ENCODE results near the gene SLC45A3.

The SLC45A3 gene

DNA sequence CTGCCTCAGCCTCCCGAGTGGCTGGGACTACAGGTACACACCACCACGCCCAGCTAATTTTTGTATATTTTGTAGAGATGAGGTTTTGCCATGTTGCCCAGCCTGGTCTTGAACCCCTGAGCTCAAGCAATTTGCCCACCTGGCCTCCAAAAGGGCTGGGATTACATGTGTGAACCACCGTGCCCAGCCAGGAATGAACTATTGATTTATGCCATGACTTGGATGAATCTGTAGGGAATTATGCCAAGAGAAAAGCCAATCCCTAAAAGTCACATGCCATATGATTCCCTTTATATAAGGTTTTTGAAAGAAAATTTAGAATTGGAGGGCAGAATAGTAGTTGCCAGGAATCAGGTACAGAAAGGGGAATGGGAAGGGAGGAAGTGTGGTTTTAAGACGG, 19.1 kb upstream of the SLC45A3 start:
- no peak overlapping the region for H3K4me3 ChIP-seq (ENCODE audit: low read length)
- TF ChIP-seq, protein P1, sequence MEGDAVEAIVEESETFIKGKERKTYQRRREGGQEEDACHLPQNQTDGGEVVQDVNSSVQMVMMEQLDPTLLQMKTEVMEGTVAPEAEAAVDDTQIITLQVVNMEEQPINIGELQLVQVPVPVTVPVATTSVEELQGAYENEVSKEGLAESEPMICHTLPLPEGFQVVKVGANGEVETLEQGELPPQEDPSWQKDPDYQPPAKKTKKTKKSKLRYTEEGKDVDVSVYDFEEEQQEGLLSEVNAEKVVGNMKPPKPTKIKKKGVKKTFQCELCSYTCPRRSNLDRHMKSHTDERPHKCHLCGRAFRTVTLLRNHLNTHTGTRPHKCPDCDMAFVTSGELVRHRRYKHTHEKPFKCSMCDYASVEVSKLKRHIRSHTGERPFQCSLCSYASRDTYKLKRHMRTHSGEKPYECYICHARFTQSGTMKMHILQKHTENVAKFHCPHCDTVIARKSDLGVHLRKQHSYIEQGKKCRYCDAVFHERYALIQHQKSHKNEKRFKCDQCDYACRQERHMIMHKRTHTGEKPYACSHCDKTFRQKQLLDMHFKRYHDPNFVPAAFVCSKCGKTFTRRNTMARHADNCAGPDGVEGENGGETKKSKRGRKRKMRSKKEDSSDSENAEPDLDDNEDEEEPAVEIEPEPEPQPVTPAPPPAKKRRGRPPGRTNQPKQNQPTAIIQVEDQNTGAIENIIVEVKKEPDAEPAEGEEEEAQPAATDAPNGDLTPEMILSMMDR (conservative IDR thresholded peaks at IDR 0.05; ENCODE audit: low read depth, low read length) = no peak
- no peak for DNase-seq (ENCODE audit: low read depth)

DNA sequence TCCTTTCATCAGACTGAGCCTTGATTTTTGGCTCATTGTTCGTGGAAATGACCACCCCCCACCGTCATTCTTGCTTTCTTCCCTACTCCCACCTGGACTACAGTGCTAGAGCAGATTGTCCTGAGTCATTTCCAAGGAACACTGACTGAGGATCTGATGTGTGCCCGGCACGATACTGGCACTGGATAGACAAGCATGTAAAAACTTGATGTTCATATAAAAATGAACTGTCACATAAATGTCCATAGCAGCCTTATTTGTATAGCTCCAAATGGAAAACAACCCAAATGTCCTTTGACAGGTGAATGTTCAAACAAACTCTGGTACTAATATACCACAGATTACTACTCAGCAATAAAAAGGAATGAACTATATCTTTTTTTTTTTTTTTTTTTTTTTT, 18.6 kb upstream of the SLC45A3 start:
- no peak for DNase-seq (ENCODE audit: low read depth)
- no peak overlapping the region for H3K4me3 ChIP-seq (ENCODE audit: low read length)
- TF ChIP-seq, protein P1 (conservative IDR thresholded peaks at IDR 0.05; ENCODE audit: low read depth, low read length) = no peak

DNA sequence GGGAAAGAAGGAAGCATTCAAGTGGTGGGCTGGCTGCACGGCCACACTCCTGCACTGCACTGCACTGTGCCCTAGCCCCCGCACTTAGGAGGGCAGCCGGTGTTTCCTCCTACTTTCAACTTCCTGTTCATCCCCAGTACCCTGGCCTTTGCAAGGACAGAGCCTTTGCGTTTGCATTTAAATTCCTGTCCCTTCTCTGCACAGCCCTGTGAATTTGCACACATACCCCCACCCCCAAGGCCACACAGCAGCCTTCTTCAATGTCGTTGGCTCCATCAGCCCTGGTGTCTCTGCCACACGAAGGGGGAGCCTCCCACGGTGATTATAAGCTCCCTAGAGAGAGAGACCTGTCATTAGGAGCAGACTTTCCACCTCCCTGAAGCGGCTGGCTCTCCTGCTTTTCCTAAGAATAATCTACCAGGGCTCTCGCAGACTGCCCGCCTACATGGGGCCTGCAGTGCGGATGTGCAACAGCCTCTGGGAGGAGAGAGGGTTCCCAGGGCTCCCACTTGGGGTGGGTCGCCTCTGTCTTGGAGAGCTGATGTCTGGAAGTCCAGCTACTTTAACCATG, 13.2 kb upstream of the SLC45A3 start:
- H3K4me3 ChIP-seq (ENCODE audit: low read length) = no peak overlapping the region
- TF ChIP-seq, protein P1 (conservative IDR thresholded peaks at IDR 0.05; ENCODE audit: low read depth, low read length) = no peak
- DNase-seq (ENCODE audit: low read depth) = no peak

DNA sequence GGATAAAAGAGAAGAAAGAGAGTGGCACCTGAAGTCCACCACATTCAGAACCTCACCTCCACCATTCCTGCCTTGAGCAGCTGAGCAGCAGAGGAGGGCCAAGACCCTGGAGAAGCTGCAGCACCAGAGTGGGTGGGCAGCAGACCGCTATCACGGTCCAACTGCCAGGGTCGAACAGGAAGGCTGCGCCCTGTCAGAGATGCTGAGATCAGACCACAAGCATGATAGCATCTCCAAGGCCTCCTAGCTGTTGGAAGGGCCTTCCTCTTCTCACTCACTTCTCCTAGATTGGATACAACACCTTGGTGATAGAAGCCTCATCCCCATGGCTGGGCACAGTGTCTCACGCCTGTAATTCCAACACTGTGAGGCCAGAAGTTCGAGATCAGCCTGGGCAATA, 12.1 kb upstream of the SLC45A3 start:
- no peak overlapping the region for H3K4me3 ChIP-seq (ENCODE audit: low read length)
- DNase-seq (ENCODE audit: low read depth) = no peak
- TF ChIP-seq, protein P1 (conservative IDR thresholded peaks at IDR 0.05; ENCODE audit: low read depth, low read length) = no peak

DNA sequence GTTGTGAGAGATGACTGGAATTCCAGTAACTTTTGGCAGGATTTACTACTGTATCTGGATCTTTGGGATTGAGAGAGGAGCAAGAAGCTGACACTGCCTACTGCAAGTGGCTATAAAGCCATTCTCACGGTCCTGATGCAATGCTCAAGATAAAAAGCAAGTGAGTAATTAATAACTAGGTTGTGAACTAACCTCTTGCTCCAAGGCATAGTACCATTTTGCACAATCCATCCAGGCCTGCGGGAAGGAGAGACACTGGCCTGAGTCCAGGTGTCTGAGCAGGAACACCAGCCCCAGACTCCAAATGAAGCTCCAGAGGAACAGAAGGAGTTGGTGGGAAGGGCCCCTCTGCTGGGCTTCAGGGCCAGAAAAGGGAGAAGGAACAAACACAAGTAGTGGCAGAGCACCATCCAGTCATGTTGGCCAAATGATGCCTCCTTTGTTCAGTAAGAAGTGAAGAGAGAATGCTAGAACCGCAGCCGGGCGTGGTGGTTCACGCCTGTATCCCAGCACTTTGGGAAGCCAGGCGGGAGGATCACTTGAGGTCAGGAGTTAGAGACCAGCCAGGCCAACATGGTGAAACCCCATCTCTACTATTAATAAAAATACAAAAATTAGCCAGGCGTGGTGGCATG, 9.9 kb upstream of the SLC45A3 start:
- H3K4me3 ChIP-seq (ENCODE audit: low read length) = no peak overlapping the region
- no peak for DNase-seq (ENCODE audit: low read depth)
- TF ChIP-seq, protein P1 (conservative IDR thresholded peaks at IDR 0.05; ENCODE audit: low read depth, low read length) = no peak

DNA sequence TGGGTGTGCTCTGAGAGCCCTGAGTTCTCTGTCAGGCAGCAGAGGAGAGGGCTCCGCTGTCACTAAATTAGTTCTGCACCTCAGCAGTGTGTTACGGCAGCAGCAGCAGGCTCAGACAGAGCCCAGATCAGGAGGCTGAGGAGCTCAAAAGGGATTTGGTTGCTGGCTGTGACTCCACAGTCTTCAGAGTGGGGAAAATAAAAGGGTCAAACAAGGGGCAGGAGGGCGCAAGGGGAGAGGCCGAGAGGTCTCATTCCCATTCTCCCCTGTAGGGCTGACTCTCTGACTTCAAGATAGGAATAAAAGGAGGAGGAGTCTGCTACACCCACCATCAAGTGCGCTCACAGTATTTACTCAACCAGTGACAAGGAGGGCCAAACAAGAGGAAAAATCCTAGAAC, 9.2 kb upstream of the SLC45A3 start:
- H3K4me3 ChIP-seq (ENCODE audit: low read length) = no peak overlapping the region
- TF ChIP-seq, protein P1 (conservative IDR thresholded peaks at IDR 0.05; ENCODE audit: low read depth, low read length) = no peak
- DNase-seq (ENCODE audit: low read depth) = no peak
